ENCODE data around the gene ZCCHC7.
"Not testable (repeated sequence)": the region's sequence is repeated elsewhere in the genome, so short reads cannot be mapped to it uniquely, and the experiment has no call there.

ZCCHC7 gene

GRCh38 chr9:37201581-37201980, 81.2 kb downstream of the ZCCHC7 start:
- H3K4me3 ChIP-seq (replicated peaks; ENCODE audit: insufficient read depth, low read length): no peak overlapping the region
- no peak for DNase-seq (ENCODE audit: low read depth in 1 of 2, low spot score in 1 of 2)
- no peaks in the 10 kb centered on the region for H3K27me3 ChIP-seq (ENCODE audit: insufficient read depth, poor library complexity, severe bottlenecking)
- no peak overlapping the region for H3K27ac ChIP-seq (replicated peaks)
- TF ChIP-seq SPI1 (IDR thresholded peaks at IDR 0.05; ENCODE audit: borderline replicate concordance, low read depth): no peak
- TF ChIP-seq POLR2AphosphoS5 (IDR thresholded peaks at IDR 0.05; ENCODE audit: low read depth): no peak
- no peak for TF ChIP-seq REST (IDR thresholded peaks at IDR 0.05; ENCODE audit: insufficient replicate concordance, low read depth)
- no peak for TF ChIP-seq GABPA (IDR thresholded peaks at IDR 0.05; ENCODE audit: low read depth)
- no peak for TF ChIP-seq CTCF (IDR thresholded peaks at IDR 0.05; ENCODE audit: insufficient read depth, low read length)

- H3K27ac ChIP-seq (replicated peaks): no peak overlapping the region
- TF ChIP-seq GABPA (IDR thresholded peaks at IDR 0.05; ENCODE audit: low read depth) (no peak), CTCF (IDR thresholded peaks at IDR 0.05; ENCODE audit: insufficient read depth, low read length) (no peak), SPI1 (IDR thresholded peaks at IDR 0.05; ENCODE audit: borderline replicate concordance, low read depth) (no peak), POLR2AphosphoS5 (IDR thresholded peaks at IDR 0.05; ENCODE audit: low read depth) (no peak), REST (IDR thresholded peaks at IDR 0.05; ENCODE audit: insufficient replicate concordance, low read depth) (no peak)
- no peak for DNase-seq (ENCODE audit: low read depth in 1 of 2, low spot score in 1 of 2)
- H3K4me3 ChIP-seq (replicated peaks; ENCODE audit: insufficient read depth, low read length): no peak overlapping the region
- no peaks in the 10 kb centered on the region for H3K27me3 ChIP-seq (ENCODE audit: insufficient read depth, poor library complexity, severe bottlenecking)
Observed at GRCh38 chr9:37202091-37202490, 81.7 kb downstream of the ZCCHC7 start.

GRCh38 chr9:37203456-37203855, 83.1 kb downstream of the ZCCHC7 start:
- not testable (repeated sequence) for H3K27ac ChIP-seq (replicated peaks); H3K27me3 ChIP-seq (ENCODE audit: insufficient read depth, poor library complexity, severe bottlenecking); DNase-seq (ENCODE audit: low read depth in 1 of 2, low spot score in 1 of 2); H3K4me3 ChIP-seq (replicated peaks; ENCODE audit: insufficient read depth, low read length)

GRCh38 chr9:37206121-37206620, 85.8 kb downstream of the ZCCHC7 start:
- H3K27ac ChIP-seq (replicated peaks): no peak overlapping the region
- H3K4me3 ChIP-seq (replicated peaks; ENCODE audit: insufficient read depth, low read length): no peak overlapping the region
- H3K27me3 ChIP-seq (ENCODE audit: insufficient read depth, poor library complexity, severe bottlenecking): no peaks in the 10 kb centered on the region
- no peak for TF ChIP-seq POLR2AphosphoS5 (IDR thresholded peaks at IDR 0.05; ENCODE audit: low read depth)
- TF ChIP-seq SPI1 (IDR thresholded peaks at IDR 0.05; ENCODE audit: borderline replicate concordance, low read depth): no peak
- no peak for TF ChIP-seq CTCF (IDR thresholded peaks at IDR 0.05; ENCODE audit: insufficient read depth, low read length)
- no peak for TF ChIP-seq GABPA (IDR thresholded peaks at IDR 0.05; ENCODE audit: low read depth)
- no peak for TF ChIP-seq REST (IDR thresholded peaks at IDR 0.05; ENCODE audit: insufficient replicate concordance, low read depth)
- no peak for DNase-seq (ENCODE audit: low read depth in 1 of 2, low spot score in 1 of 2)

Data from HL-60 (cell line).